SIG-M5 treated with dmso at 0.1 percent for 504 hours (cell line): ENCODE measurements around the gene GRIN2A.

Source experiments
- DNase-seq: peaks from one replicate; lab custom pipeline; 2025; ENCODE audit not compliant: unreplicated experiment; lab: John Stamatoyannopoulos, UW

Gene GRIN2A

DNA sequence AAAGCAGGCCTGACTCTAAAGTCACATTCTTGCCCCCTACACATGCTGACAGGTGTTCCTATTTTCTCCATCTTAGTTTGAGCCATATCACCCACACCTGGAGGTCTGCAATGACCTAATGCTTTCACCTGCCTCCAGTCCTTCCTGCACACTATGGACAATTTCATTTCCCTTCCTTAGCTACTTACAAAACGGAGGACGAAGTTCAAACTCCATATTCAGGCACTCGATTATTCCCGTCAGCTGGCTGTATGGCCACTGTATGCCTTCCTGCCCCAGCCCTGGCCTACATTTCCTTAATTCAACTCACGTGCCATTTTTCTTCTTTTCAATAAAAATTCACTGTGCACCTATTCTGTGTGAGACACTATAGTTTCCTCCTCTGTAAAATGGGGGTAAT is 44.9 kb downstream of the GRIN2A start:
- DNase-seq: no peak

DNA sequence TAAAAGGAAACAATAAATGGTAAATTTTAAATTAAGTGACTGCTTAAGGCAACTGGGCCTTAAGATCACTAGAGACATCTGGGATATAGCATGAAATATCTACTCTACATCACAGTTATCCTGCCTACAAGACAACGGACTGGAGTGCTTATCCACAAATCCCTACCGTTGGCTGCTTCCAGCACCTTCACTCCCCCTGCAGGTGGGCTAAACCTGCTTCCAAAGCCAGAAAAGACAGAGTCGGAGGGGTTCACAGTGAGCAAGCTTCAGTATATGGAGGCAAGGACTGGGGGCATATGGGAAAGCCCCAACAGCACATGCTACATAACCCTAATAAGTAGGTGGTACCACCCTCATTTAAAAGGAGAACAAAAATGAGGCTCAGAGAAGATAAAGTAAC is 45.3 kb downstream of the GRIN2A start:
- DNase-seq: no peak

DNA sequence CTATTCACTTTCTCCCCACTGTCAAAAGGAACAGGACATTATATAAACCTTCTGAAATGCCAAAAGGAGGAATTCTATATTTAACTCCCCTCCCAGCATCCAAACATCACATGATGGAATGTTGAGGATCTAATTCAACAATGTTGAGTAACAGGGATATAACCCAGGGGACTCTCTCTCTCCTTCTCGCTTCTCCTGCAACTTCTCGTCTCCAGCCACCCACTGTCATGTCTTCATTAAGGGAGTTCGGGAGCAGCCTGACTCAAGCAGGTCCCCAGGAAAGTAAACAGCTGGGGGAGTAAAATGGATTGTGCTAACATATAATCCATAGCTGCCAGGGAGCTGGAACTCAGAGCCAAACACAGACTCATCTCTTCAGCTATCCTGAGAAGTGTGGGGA is 51.7 kb downstream of the GRIN2A start:
- no peak for DNase-seq

DNA sequence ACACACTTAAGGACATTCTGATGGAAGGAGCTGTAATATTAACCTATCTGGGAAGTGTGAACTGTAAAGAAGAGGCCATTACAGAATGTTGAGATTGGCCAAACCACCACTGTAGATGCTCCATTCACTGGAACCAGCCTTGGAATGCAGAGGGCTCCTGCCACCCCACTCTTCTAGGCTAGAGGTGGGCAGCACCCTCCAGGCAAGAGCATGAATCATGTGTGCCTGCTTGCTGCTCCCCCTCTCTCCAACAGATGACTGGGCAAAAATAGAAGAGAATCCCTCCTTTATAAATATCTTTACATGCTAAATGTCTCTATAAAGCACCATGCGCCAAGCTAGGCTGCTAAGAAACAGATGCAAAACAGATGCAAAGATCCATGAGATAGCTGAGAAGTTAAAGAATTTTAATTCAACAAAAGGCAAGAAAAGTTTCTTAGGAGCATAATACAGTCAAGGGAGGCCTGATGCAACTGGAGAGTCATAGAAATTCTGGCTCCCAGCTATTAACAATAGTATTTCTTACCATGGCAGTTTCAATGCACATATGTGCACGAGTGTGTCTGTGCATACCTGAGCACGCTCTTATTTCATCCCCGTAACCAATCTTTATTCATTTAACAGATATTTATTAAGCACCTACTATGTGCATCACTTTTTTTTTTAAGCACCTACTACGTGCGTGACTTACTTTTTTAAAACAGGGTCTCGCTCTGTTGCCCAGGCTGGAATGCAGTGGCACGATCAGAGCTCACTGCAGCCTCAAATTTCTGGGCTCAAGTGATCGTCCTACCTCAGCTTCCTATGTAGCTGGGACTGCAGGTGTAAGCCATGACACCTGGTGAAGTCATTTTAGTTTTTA is 53.6 kb downstream of the GRIN2A start:
- no peak for DNase-seq

DNA sequence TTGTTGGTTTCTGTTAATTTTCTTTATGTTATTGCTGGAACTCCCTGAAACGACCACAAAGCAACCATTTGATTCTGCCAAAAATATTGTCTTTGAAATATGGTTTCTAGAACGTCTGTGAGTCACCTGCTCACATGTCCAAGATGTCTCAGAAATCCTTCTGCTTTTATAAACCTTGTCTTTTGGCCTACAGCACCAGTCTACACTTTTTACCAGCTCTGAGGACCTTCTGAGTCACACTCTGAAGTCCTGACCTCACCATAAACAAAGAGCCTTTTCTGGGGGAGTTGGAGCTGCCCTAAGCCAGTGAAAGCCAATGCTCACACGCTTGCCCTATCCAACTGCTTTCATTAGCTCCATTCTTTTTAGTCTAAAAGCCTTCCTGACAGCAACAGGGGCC is 55.5 kb downstream of the GRIN2A start:
- DNase-seq: no peak

DNA sequence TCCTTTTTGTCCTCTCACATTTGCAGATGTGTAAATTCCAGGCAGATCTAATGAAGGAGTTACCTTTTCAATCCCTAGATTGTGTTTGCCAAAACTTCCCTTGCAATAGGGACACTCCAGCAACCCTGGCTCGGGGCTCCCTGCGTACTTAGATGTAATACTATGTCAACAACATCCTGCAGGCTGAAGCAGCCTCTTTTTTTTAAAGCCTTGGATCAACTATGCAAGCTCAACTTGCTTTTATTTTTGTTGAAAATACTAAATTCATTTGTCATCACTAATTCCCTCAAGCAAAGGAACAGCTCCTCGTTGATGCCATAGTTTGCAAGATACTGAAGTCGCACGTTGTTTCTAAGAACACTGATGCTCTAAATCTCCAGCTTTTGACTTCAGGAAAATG is 59.1 kb downstream of the GRIN2A start:
- DNase-seq: no peak

DNA sequence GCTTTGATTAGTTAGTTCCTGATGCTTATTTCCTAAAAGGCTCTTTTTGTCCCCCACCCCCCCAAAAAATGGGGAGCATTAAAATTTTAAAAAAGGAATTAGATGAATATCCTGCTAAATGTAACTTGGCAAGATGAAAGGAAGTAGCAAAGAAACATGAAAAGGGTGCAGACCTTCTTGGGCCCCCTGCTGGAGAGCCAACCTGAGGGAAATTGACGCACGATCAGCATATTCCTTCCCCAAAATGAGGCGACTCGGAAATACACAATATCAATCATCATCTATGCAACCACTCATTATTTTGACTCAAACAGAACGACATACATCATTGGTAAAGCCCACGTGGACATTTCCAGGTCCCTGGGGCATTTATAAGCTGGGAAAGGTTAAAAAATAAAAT is 59.7 kb downstream of the GRIN2A start:
- no peak for DNase-seq

DNA sequence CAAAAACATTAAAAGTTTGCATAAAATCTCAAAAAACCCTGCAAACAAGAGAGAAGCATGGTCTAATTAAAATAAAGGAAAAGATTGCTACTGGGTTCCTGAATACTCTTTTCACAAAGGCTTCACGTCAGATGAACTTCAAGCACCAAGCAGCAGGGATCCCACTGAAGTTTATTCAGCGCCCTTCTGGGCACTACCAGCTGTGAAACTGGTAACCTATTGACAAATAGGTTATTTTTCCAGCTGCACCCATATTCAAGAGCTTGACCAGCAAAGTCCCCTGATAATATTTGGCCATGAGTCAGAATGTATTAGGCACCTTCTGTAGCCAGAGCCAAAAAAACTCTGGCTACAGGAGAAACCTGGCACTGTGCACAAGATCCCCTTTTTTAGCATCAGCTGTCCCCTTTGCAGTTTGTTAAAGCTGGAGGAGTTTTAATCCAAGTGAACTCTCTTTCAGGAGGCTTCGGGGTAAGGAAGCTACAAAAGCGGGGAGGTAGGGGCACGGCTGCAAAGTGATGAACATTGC is 60.3 kb downstream of the GRIN2A start:
- DNase-seq: no peak

DNA sequence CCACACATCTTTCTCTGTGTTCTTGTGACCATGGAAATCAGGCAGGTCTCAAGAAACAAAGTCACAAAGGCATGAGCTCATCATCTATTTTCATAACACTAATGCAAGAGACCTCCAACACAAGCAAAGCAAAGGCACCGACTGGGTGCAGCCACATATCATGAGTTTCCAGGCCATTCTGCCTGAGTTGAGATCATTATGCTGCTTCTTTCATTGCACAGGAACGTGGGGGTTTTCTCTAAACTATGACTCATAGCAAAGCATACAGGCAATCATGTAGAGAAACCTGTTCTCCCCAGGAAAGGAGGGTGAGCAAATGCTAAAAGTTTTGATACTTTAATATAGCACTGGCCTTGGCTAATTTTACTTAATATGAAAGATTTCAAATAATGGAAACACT is 60.7 kb downstream of the GRIN2A start:
- DNase-seq: no peak

DNA sequence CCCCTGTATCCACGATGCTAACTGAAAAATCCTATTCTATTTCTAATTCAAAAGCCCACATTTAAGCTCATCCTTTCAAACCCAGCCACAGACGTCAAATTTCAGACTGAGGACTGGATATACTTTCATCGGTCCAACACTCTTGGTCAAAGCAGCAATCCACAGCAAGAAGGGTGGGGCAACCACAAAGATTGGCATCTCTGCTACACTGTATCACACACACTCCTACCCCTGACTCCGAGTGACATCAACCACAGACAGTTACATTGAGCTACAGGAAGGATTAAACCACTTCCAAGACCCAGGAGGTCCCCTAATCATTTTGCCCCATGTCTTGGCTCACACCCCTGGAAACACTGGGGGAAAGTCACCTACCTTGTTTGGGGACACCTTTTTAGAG is 61.3 kb downstream of the GRIN2A start:
- DNase-seq: no peak

DNA sequence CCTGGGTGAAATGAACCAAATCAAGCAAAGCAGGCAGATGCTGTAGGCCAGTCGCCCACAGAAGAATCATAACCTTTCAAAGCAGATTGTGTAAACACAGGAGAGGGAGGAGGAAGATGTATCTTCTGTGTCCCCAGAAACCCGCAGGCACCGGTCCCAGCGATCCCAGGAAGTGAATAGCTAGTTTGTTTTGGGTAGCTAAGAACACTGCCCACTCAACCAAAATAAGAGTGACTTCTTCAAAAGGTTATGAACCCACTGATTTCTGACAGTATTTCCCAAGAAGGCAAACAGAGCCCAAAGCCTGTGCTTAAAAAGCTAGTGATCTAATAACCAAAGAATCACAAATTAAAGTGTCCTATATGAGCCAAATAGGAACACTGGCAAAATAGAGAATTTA is 67.8 kb downstream of the GRIN2A start:
- DNase-seq: no peak

DNA sequence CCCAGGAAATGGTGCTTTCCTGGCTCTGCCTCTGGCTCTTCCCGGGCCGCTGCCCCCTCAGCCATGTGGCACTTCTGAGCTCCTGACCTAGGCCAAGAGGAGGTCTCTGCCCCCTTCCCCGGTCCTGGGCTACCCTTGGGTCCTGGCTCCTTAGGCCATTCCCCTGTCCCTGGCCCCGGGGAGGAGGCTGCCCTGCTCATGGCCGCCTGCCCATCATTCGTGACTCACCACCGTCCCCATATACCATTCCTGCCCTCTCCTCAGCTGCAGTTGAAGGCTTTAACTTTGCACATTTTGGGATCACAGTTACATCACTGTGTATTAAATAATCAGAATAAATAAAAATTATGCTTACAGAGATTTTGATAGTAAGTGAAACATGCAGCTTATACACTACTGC is 69.0 kb downstream of the GRIN2A start:
- no peak for DNase-seq

DNA sequence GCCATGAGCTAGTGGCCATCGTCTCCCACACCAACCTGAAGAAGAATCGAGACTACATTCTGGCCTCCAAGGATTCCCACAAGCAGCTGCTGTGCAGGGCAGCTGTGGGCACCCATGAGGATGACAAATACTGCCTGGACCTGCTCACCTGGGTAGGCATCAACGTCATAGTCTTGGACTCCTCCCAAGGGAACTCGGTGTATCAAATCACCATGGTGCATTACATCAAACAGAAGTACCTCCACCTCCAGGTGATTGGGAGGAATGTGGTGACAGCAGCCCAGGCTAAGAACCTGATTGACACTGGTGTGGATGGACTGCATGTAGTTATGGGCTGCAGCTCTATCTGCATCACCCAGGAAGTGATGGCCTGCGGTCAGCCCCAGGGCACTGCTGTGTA is 70.2 kb downstream of the GRIN2A start:
- DNase-seq: no peak

DNA sequence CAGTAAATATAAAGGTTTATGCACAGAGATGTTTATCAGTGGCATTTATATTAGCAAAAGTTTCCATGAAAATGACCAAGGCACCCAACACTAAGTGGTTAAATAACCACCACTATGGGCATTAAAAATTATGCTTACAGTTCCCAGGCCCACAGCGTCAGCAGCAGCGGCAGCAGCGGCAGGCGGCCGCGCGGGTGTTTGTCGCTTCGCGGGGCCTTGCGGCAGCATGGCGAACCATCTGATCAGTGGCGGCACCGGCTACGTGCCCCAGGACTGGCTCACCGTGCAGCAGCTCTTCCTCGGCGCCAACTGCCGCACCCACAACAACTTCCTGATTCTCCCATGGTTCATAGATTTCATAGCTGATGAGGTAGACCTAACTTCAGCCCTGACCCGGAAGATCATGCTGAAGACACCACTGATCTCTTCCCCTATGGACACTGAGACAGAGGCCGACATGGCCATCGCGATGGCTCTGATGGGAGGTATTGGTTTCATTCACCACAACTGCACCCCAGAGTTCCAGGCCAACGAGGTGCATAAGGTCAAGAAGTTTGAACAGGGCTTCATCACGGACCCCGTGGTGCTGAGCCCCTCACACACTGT is 71.0 kb downstream of the GRIN2A start:
- no peak for DNase-seq

DNA sequence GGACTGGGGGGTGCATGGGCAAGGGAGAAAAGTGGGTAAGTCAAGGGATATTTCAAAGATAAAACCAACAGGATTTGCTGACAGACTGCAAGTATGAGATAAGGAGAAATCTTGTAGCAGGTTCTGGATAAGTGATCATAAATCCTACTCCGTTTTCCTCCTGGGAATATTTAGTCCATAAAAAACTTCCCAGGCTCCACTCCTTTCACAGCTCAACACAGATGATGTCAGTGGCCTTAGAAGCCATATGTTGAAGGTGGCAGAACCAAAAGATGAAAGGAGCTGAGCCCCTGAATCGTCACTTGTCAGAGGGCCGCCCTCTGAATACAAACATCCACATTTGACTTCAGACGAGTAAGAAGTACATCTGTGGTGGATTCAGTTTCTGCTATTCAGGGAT is 71.7 kb downstream of the GRIN2A start:
- no peak for DNase-seq

DNA sequence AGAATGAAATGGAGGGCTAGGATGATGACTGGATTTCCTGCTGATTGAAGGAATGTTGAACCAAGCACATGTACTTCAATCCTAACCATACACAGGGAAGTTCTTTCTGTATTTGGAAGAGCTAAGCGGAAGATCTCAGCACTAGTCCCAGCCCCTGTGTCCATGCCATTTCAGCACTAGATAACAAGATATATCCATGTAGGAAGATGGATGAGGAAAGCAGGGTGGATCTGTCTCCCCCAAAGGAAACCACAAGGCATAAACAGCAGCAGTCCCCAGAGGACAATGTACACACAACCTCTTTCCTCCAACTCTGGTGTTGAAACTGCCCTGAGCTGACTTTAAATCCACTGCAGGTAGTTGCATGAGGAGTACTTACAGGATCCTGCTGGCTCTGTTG is 75.1 kb downstream of the GRIN2A start:
- DNase-seq: no peak

DNA sequence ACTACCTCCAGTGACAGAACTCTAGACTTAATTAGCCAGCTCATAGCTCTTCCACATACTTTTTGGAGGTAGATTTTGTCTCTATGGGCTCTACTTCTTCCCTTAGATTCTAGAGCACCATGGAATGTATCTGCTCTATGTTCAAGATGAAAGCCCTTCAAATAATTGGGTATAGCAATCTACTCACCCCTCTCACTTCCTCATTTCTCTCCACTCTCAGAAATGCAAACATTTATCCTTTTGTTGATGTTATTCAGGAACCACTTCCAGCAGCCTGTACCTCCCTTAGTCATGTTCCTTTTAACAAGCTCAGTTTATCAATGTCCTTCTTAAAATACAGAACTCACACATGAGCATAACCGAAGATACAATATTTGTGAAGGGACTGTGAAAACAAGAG is 78.5 kb downstream of the GRIN2A start:
- DNase-seq: no peak

DNA sequence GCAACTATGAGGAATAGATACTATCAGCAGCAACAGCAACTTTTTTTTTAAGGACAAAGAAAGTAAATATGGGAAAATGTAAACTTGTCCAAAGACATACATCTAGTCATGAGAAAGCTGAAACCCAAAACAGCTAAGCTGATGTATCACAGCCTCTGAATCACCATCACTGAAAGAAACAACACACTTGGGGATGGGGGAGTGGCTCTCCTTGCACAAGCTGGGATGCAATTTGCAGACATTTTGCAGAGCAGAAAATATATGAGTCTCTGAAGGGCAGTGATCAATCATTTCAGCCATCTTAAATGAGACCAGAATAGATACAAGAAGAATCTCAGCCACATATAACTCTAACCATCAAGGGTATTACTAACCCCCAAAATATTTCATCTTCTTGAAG is 79.1 kb downstream of the GRIN2A start:
- no peak for DNase-seq

DNA sequence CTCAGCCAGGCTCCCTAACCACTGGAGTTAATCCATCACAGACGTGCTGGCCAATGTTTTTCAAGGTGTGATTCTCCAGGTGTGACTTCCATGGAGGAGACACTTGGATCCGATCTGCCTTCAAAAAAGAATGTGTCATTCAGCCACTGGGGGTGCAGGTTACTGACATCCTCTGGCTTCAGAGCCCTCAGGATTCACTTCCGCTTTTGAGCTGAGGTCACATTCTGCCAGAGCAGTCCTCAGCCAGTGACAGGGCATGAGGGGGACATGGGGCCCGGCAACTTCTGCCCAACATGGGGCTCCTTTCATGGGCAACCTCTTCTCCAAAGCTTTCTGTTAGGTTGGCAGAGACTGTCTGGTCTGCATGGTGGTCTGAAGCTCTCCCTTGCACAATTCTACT is 81.4 kb downstream of the GRIN2A start:
- no peak for DNase-seq

DNA sequence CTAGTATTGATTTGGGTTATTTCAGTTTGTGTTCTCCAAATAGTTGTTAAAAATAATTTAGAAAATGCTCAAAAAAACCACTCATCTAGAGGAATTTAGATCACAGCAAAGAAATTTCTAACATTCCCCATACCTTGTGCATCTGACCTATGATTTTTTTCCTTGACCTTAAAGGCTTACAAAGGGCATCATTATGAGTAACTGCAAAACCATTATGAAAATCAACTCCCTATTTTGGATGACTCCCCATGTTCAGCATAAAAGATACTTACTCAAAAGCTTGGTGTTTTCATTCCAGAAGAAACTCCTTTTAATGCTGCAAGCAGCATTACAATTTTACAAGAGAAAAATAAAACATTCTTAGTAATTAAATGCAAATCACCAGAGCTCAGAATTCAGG is 83.2 kb downstream of the GRIN2A start:
- no peak for DNase-seq

DNA sequence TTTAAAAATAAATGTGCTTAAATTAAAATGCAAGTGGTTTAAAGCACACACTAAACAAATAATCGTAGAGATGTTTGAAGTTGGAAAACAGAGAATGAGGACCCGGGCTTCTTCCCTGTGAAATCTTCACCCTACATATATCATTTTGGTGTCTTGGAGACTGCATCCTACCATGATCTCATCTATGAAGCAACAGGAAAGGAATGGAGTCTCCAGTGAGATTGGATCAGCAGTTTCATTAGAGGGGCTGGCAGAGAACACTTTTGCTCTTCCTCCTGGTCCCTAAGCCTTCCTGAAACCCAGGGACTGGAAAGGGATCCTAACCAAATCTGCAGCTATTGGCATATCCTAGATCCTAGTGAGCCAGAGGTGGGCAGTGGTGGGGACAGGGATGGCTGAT is 85.0 kb downstream of the GRIN2A start:
- no peak for DNase-seq

DNA sequence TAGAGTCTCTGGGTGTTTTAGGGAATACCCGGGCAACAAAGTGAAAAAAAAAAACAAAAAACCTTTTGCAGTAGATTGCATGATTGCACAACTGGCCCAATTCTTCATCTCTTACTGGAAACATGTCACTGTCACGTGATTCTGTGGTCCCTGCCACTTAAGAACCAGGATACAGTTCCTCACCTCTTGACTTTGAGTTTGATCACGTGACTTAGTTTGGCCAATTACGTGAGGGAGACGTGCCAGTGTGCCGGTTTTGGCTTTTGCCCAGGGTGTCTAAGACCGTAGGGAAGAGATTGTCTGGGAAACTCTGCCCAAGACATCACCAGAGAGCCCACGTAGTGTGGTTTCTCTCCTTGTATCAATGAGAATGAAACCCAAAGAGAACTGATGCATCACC is 88.7 kb downstream of the GRIN2A start:
- DNase-seq: no peak

DNA sequence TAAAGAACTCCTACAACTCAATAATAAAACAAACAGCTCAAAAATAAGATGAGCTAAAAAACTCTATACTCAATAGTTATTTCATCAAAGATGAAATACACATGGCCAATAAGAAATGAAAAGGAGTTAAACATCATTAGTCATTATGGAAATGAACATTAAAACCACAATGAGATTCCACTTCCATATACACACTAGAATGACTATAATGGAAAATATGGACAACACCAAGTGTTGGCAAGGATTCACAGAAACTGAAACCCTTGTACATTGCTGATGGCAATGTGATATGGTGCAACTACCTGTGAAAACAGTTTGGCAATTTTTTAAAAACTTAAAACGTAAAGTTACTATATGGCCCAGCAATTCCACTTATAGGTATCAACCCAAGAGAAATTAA is 91.4 kb downstream of the GRIN2A start:
- DNase-seq: no peak
